Retinal pigment epithelial cell (primary cell): ENCODE measurements around the gene CBX6.
"Not testable (repeated sequence)": the region's sequence is repeated elsewhere in the genome, so short reads cannot be mapped to it uniquely, and the experiment has no call there.

Experiments
- DNase-seq: peaks from one replicate; pipeline ENCODE4 v3.0.0-alpha.2; 2010; ENCODE audit warnings: low read depth
- H3K4me3 ChIP-seq: 2 replicates; pipeline ENCODE4 v1.5.1; 2011; ENCODE audit warnings: mild to moderate bottlenecking, low read length, control low read depth, moderate library complexity
- CTCF ChIP-seq: conservative IDR thresholded peaks from 2 replicates; pipeline ENCODE4 v1.5.1; 2011; ENCODE audit warnings: low read depth, low read length, control low read depth, inconsistent platforms

Gene CBX6

GRCh38 chr22:38860283-38861169 is 11.5 kb downstream of the CBX6 start:
- TF ChIP-seq CTCF = no peak
- no peak overlapping the region for H3K4me3 ChIP-seq
- DNase-seq = no peak

- DNase-seq = no peak
- no peak overlapping the region for H3K4me3 ChIP-seq
- no peak for TF ChIP-seq CTCF
Observed at GRCh38 chr22:38859581-38860282, 12.3 kb downstream of the CBX6 start.

- no peak for DNase-seq
- H3K4me3 ChIP-seq = no peak overlapping the region
- no peak for TF ChIP-seq CTCF
Observed at GRCh38 chr22:38858492-38858891, 13.5 kb downstream of the CBX6 start.

- DNase-seq, H3K4me3 ChIP-seq: not testable (repeated sequence)
Observed at GRCh38 chr22:38854476-38854875, 17.5 kb downstream of the CBX6 start.

- H3K4me3 ChIP-seq = not testable (repeated sequence)
Observed at GRCh38 chr22:38853883-38854282, 18.1 kb downstream of the CBX6 start.

GRCh38 chr22:38853196-38853651 is 18.8 kb downstream of the CBX6 start:
- H3K4me3 ChIP-seq = no peak overlapping the region
- no peak for DNase-seq
- no peak for TF ChIP-seq CTCF

More at GRCh38 chr22:38853883-38854282, 18.1 kb downstream of the CBX6 start:
- DNase-seq = not testable (repeated sequence)

GRCh38 chr22:38852522-38852921 is 19.5 kb downstream of the CBX6 start:
- TF ChIP-seq CTCF = no peak
- no peak overlapping the region for H3K4me3 ChIP-seq
- DNase-seq = no peak
